Osteoblast (primary cell): Measurements from ENCODE around the gene DAG1. TPM values are rescaled to one million over a fixed set of nuclear protein-coding genes. Genes with fewer than 3 reads are reported as not detected.

Source experiments
- DNase-seq: peaks from one replicate; pipeline ENCODE4 v3.0.0; 2011; ENCODE audit warnings: low spot score, mixed read lengths; ENCODE audit not compliant: insufficient read length; ENCODE audit errors: missing footprints
- H2AFZ ChIP-seq: 2 replicates; pipeline ENCODE4 v1.6.0; 2011; ENCODE audit warnings: mild to moderate bottlenecking, low read length
- H3K27ac ChIP-seq: 2 replicates; pipeline ENCODE4 v1.5.1; 2011; ENCODE audit warnings: mild to moderate bottlenecking, low read depth, low read length, moderate library complexity
- H3K27me3 ChIP-seq: 2 replicates; pipeline ENCODE4 v1.6.0; 2012; ENCODE audit warnings: mild to moderate bottlenecking, control low read depth, inconsistent platforms, low read length, moderate library complexity; ENCODE audit not compliant: insufficient read depth
- H3K36me3 ChIP-seq: 2 replicates; pipeline ENCODE4 v1.5.1; 2011; ENCODE audit warnings: mild to moderate bottlenecking, low read length, control low read depth, moderate library complexity; ENCODE audit not compliant: insufficient read depth
- H3K4me1 ChIP-seq: 2 replicates; pipeline ENCODE4 v1.5.1; 2011; ENCODE audit warnings: mild to moderate bottlenecking, low read length, control low read depth, moderate library complexity; ENCODE audit not compliant: insufficient read depth
- H3K4me2 ChIP-seq: 2 replicates; pipeline ENCODE4 v1.6.0; 2011; ENCODE audit warnings: mild to moderate bottlenecking, low read length; ENCODE audit not compliant: insufficient read depth
- H3K4me3 ChIP-seq: fragments of 200-600 bp; sonication (generic); 3 replicates; pipeline ENCODE4 v1.5.1; 2012; ENCODE audit warnings: mild to moderate bottlenecking, low read length, inconsistent platforms; ENCODE audit not compliant: insufficient read depth
- H3K79me2 ChIP-seq: 2 replicates; pipeline ENCODE4 v1.6.0; 2012; ENCODE audit warnings: mild to moderate bottlenecking, low read length, control low read depth, inconsistent platforms; ENCODE audit not compliant: insufficient read depth
- H3K9me3 ChIP-seq: 2 replicates; pipeline ENCODE4 v1.5.1; 2011; ENCODE audit warnings: low read depth, low read length, control low read depth
- H4K20me1 ChIP-seq: 2 replicates; pipeline ENCODE4 v1.6.0; 2012; ENCODE audit warnings: mild to moderate bottlenecking, low read length, control low read depth; ENCODE audit not compliant: insufficient read depth
- total RNA-seq: library from RNA; depleted of rRNA; stranded (reverse); fragments of >200 nt; gene quantifications from 2 replicates; pipeline ENCODE4 v1.2.3, GENCODE V29; 2012
- TF ChIP-seq, protein P1 (sequence below): IDR thresholded peaks from 2 replicates; pipeline ENCODE4 v1.5.1; 2011; ENCODE audit warnings: mild to moderate bottlenecking, low read depth, low read length, moderate library complexity; ENCODE audit errors: extremely low read depth

DAG1 gene
- total RNA-seq, 1 donor, result 55.4 TPM

- Histone ChIP-seq H3K4me1 (peaks cover 22% of the 10 kb centered on the region), H4K20me1 (peaks cover 5% of the 10 kb centered on the region), H2AFZ (peak overlapping the region; percentile 89), H3K79me2 (peaks cover 43% of the 10 kb centered on the region), H3K27me3 (no peaks in the 10 kb centered on the region), H3K36me3 (no peaks in the 10 kb centered on the region), H3K27ac (peak overlapping the region; percentile 74), H3K4me2 (peak overlapping the region; percentile 96), H3K4me3 (peak overlapping the region; percentile 94), H3K9me3 (no peaks in the 10 kb centered on the region)
- TF ChIP-seq, protein P1, sequence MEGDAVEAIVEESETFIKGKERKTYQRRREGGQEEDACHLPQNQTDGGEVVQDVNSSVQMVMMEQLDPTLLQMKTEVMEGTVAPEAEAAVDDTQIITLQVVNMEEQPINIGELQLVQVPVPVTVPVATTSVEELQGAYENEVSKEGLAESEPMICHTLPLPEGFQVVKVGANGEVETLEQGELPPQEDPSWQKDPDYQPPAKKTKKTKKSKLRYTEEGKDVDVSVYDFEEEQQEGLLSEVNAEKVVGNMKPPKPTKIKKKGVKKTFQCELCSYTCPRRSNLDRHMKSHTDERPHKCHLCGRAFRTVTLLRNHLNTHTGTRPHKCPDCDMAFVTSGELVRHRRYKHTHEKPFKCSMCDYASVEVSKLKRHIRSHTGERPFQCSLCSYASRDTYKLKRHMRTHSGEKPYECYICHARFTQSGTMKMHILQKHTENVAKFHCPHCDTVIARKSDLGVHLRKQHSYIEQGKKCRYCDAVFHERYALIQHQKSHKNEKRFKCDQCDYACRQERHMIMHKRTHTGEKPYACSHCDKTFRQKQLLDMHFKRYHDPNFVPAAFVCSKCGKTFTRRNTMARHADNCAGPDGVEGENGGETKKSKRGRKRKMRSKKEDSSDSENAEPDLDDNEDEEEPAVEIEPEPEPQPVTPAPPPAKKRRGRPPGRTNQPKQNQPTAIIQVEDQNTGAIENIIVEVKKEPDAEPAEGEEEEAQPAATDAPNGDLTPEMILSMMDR, result no peak
- DNase-seq, result peak; percentile 72
These were observed 800 bp downstream of the DAG1 start for GRCh38 chr3:49470714-49471420.

DNA sequence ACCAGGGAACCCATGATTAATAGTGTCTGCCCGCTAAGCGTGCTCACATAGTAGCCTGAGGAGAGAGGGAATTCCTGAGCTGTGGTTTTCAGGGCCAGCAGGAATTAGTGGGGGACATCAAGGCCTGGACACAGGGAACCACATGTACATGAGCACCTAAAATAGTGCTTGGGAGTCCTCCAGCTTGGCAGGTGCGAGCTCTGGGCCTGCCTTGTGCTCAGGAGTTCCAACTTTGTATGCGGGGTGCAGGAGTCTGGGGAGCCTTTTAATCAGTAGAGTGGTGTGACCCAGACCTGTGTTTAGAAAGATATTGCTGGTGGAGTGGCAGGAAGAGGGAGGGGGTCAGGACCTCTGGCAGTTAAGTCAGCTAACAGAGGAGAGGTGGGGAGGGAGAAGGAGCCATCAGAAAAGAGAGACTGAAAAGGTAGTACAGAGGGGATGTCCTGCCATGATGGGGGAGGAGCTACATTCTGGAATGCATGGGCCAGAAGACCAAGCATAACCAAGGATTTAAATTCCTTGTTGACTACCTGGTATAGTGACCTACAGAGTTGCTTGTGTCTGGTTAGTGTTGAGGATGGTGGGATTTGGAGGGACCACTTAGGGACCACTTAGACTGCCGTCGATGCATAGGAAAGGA, 1.9 kb downstream of the DAG1 start:
- Histone ChIP-seq H3K4me3 (peak overlapping the region; percentile 94), H3K79me2 (peaks cover 48% of the 10 kb centered on the region)
- TF ChIP-seq, protein P1, result no peak

DNA sequence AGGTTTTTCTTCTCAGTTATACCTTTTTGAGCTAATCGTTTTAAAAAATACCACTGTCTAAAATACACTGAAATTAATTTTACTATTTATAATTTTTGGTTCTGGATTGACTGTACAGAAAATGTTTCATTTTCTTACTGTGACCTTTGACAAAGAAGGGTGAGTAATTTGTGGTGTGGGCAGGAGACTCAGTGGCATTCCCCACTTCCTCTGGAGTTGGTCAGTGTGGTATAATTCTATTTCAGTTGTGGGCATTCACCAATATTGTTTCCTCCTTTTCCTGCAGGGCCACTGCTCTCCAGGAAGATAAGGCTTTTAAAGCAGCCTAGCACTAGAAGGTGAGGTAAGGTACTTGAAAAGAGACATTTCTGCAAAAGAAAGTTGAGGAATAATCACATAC, 6.5 kb downstream of the DAG1 start:
- H2AFZ ChIP-seq, result no peak overlapping the region
- H3K4me2 ChIP-seq, result peak overlapping the region; percentile 45
- H3K4me1 ChIP-seq, result peaks cover 14% of the 10 kb centered on the region
- peaks cover 47% of the 10 kb centered on the region for H3K79me2 ChIP-seq
- H3K9me3 ChIP-seq, result no peaks in the 10 kb centered on the region
- peaks cover 5% of the 10 kb centered on the region for H3K36me3 ChIP-seq
- no peaks in the 10 kb centered on the region for H3K27me3 ChIP-seq
- H4K20me1 ChIP-seq, result peaks cover under 1% of the 10 kb centered on the region
- TF ChIP-seq, protein P1, result no peak
- H3K27ac ChIP-seq, result peak overlapping the region; percentile 41
- H3K4me3 ChIP-seq, result no peak overlapping the region
- peak; percentile 93 for DNase-seq

More for the DNA sequence above, 1.9 kb downstream of the DAG1 start:
- H3K9me3 ChIP-seq, result no peaks in the 10 kb centered on the region
- peaks cover 5% of the 10 kb centered on the region for H4K20me1 ChIP-seq
- no peak overlapping the region for H2AFZ ChIP-seq
- H3K36me3 ChIP-seq, result no peaks in the 10 kb centered on the region
- H3K27me3 ChIP-seq, result no peaks in the 10 kb centered on the region
- DNase-seq, result peak; percentile 27
- peaks cover 30% of the 10 kb centered on the region for H3K4me1 ChIP-seq
- H3K4me2 ChIP-seq, result peak overlapping the region; percentile 96
- peak overlapping the region; percentile 74 for H3K27ac ChIP-seq

- no peak overlapping the region for H3K27ac ChIP-seq
- peaks cover 3% of the 10 kb centered on the region for H3K4me1 ChIP-seq
- no peak overlapping the region for H3K4me3 ChIP-seq
- H3K9me3 ChIP-seq, result no peaks in the 10 kb centered on the region
- no peak overlapping the region for H3K4me2 ChIP-seq
- peaks cover 22% of the 10 kb centered on the region for H3K79me2 ChIP-seq
- H4K20me1 ChIP-seq, result no peaks in the 10 kb centered on the region
- no peaks in the 10 kb centered on the region for H3K36me3 ChIP-seq
- no peaks in the 10 kb centered on the region for H3K27me3 ChIP-seq
- no peak overlapping the region for H2AFZ ChIP-seq
- TF ChIP-seq, protein P1, result no peak
- DNase-seq, result no peak
These were observed 12.7 kb downstream of the DAG1 start for GRCh38 chr3:49482766-49483165.
